T47D (cell line): ENCODE measurements around the gene TCF7L2.
"Not testable (repeated sequence)": the region's sequence is repeated elsewhere in the genome, so short reads cannot be mapped to it uniquely, and the experiment has no call there.

Source experiments
- DNase-seq, 2 experiments: peaks; one replicate each; pipeline versions ENCODE4 v3.0.0 to v3.0.0-alpha.2; 2011 to 2012; ENCODE audit warnings: low read depth in 1 of 2, low spot score in 1 of 2
- JUND ChIP-seq: IDR thresholded peaks from 2 replicates; pipeline ENCODE4 v1.6.1; 2012; ENCODE audit warnings: low read depth
- in situ Hi-C: cut with HindIII; loops from 2 replicates; pipeline ENCODE4 v1.10.0; 2016; ENCODE audit warnings: low sequenced_read_pairs, low pct_unique_long_range_greater_than_20kb

Gene TCF7L2

GRCh38 chr10:113056441-113057021, 106.5 kb downstream of the TCF7L2 start:
- no peak for DNase-seq
- in situ Hi-C loops, result no loop called here
- no peak for TF ChIP-seq JUND

- DNase-seq, result no peak
- in situ Hi-C loops, result no loop called here
- TF ChIP-seq JUND, result no peak
Observed at GRCh38 chr10:113057948-113058522, 108.0 kb downstream of the TCF7L2 start.

GRCh38 chr10:113058523-113059370, 108.7 kb downstream of the TCF7L2 start:
- no peak for TF ChIP-seq JUND
- in situ Hi-C loops, result no loop called here
- DNase-seq, result no peak

GRCh38 chr10:113059371-113059780, 109.3 kb downstream of the TCF7L2 start:
- in situ Hi-C loops, result no loop called here
- DNase-seq, result no peak

GRCh38 chr10:113060201-113061053, 110.4 kb downstream of the TCF7L2 start:
- in situ Hi-C loops, result no loop called here
- no peak for DNase-seq
- TF ChIP-seq JUND, result no peak

More at GRCh38 chr10:113059371-113059780, 109.3 kb downstream of the TCF7L2 start:
- no peak for TF ChIP-seq JUND

- DNase-seq, result no peak
- in situ Hi-C loops, result no loop called here
- no peak for TF ChIP-seq JUND
Observed at GRCh38 chr10:113061054-113061430, 111.0 kb downstream of the TCF7L2 start.

GRCh38 chr10:113061557-113061956, 111.5 kb downstream of the TCF7L2 start:
- DNase-seq, result no peak
- TF ChIP-seq JUND, result no peak
- in situ Hi-C loops, result no loop called here

GRCh38 chr10:113063043-113063967, 113.3 kb downstream of the TCF7L2 start:
- DNase-seq, result no peak
- in situ Hi-C loops, result no loop called here
- TF ChIP-seq JUND, result no peak

GRCh38 chr10:113064039-113064438, 114.0 kb downstream of the TCF7L2 start:
- no peak for TF ChIP-seq JUND
- in situ Hi-C loops, result no loop called here
- DNase-seq, result no peak

- in situ Hi-C loops, DNase-seq: not testable (repeated sequence)
Observed at GRCh38 chr10:113066120-113066519, 116.1 kb downstream of the TCF7L2 start.

- no peak for DNase-seq
- TF ChIP-seq JUND, result no peak
- in situ Hi-C loops, result no loop called here
Observed at GRCh38 chr10:113066561-113067312, 116.7 kb downstream of the TCF7L2 start.
